ENCODE data around the gene CDH5. TPM values are rescaled to one million over a fixed set of nuclear protein-coding genes. Genes with fewer than 3 reads are reported as not detected.

CDH5 gene
- polyA plus RNA-seq, 1 donor: 20.2 TPM

GRCh38 chr16:66395806-66396555, 29.5 kb downstream of the CDH5 start:
- H3K27me3 ChIP-seq (ENCODE audit: control insufficient read depth, insufficient read depth, low read length): peaks cover 12% of the 10 kb centered on the region
- H3K4me3 ChIP-seq (ENCODE audit: low read length): no peak overlapping the region
- DNase-seq: no peak
- no peak overlapping the region for H3K27ac ChIP-seq (ENCODE audit: low read length)
- no peaks in the 10 kb centered on the region for H3K36me3 ChIP-seq (ENCODE audit: control insufficient read depth, insufficient read depth, low read length)
- WGBS (ENCODE audit: insufficient coverage, low lambda C conversion rate): 80% methylated on average over 1 of the region's 7 CpGs
- no peaks in the 10 kb centered on the region for H3K4me1 ChIP-seq (ENCODE audit: control insufficient read depth, insufficient read depth, low read length)
- no peaks in the 10 kb centered on the region for H3K9me3 ChIP-seq (ENCODE audit: control insufficient read depth, low read depth, low read length)

GRCh38 chr16:66397736-66398433, 31.4 kb downstream of the CDH5 start:
- no CpG with 5 or more reads among the region's 5 CpGs for WGBS (ENCODE audit: insufficient coverage, low lambda C conversion rate)
- Histone ChIP-seq H3K27ac (ENCODE audit: low read length) (no peak overlapping the region), H3K4me3 (ENCODE audit: low read length) (no peak overlapping the region), H3K27me3 (ENCODE audit: control insufficient read depth, insufficient read depth, low read length) (peaks cover 18% of the 10 kb centered on the region), H3K4me1 (ENCODE audit: control insufficient read depth, insufficient read depth, low read length) (no peaks in the 10 kb centered on the region), H3K36me3 (ENCODE audit: control insufficient read depth, insufficient read depth, low read length) (no peaks in the 10 kb centered on the region), H3K9me3 (ENCODE audit: control insufficient read depth, low read depth, low read length) (no peaks in the 10 kb centered on the region)
- no peak for DNase-seq

- Histone ChIP-seq H3K27ac (ENCODE audit: low read length) (no peak overlapping the region), H3K4me1 (ENCODE audit: control insufficient read depth, insufficient read depth, low read length) (no peaks in the 10 kb centered on the region), H3K4me3 (ENCODE audit: low read length) (no peak overlapping the region), H3K36me3 (ENCODE audit: control insufficient read depth, insufficient read depth, low read length) (no peaks in the 10 kb centered on the region), H3K9me3 (ENCODE audit: control insufficient read depth, low read depth, low read length) (no peaks in the 10 kb centered on the region), H3K27me3 (ENCODE audit: control insufficient read depth, insufficient read depth, low read length) (peaks cover 27% of the 10 kb centered on the region)
- WGBS (ENCODE audit: insufficient coverage, low lambda C conversion rate): no CpG with 5 or more reads among the region's 3 CpGs
- no peak for DNase-seq
Measured at GRCh38 chr16:66399031-66399430, 32.5 kb downstream of the CDH5 start.

- Histone ChIP-seq H3K27me3 (ENCODE audit: control insufficient read depth, insufficient read depth, low read length) (peaks cover 27% of the 10 kb centered on the region), H3K36me3 (ENCODE audit: control insufficient read depth, insufficient read depth, low read length) (no peaks in the 10 kb centered on the region), H3K9me3 (ENCODE audit: control insufficient read depth, low read depth, low read length) (no peaks in the 10 kb centered on the region), H3K27ac (ENCODE audit: low read length) (no peak overlapping the region), H3K4me3 (ENCODE audit: low read length) (no peak overlapping the region), H3K4me1 (ENCODE audit: control insufficient read depth, insufficient read depth, low read length) (no peaks in the 10 kb centered on the region)
- WGBS (ENCODE audit: insufficient coverage, low lambda C conversion rate): no CpG with 5 or more reads among the region's 3 CpGs
- no peak for DNase-seq
Measured at GRCh38 chr16:66399930-66400329, 33.4 kb downstream of the CDH5 start.

GRCh38 chr16:66400503-66401380, 34.3 kb downstream of the CDH5 start:
- no peaks in the 10 kb centered on the region for H3K4me1 ChIP-seq (ENCODE audit: control insufficient read depth, insufficient read depth, low read length)
- no peaks in the 10 kb centered on the region for H3K9me3 ChIP-seq (ENCODE audit: control insufficient read depth, low read depth, low read length)
- no CpG with 5 or more reads among the region's 20 CpGs for WGBS (ENCODE audit: insufficient coverage, low lambda C conversion rate)
- DNase-seq: no peak
- H3K27me3 ChIP-seq (ENCODE audit: control insufficient read depth, insufficient read depth, low read length): peaks cover 30% of the 10 kb centered on the region
- H3K27ac ChIP-seq (ENCODE audit: low read length): no peak overlapping the region
- no peaks in the 10 kb centered on the region for H3K36me3 ChIP-seq (ENCODE audit: control insufficient read depth, insufficient read depth, low read length)
- no peak overlapping the region for H3K4me3 ChIP-seq (ENCODE audit: low read length)

GRCh38 chr16:66401610-66402009, 35.1 kb downstream of the CDH5 start:
- no peak for DNase-seq
- H3K4me3 ChIP-seq (ENCODE audit: low read length): no peak overlapping the region
- no CpG with 5 or more reads among the region's 11 CpGs for WGBS (ENCODE audit: insufficient coverage, low lambda C conversion rate)

GRCh38 chr16:66402166-66402565, 35.7 kb downstream of the CDH5 start:
- no CpG with 5 or more reads among the region's 12 CpGs for WGBS (ENCODE audit: insufficient coverage, low lambda C conversion rate)
- peaks cover 41% of the 10 kb centered on the region for H3K27me3 ChIP-seq (ENCODE audit: control insufficient read depth, insufficient read depth, low read length)
- no peaks in the 10 kb centered on the region for H3K9me3 ChIP-seq (ENCODE audit: control insufficient read depth, low read depth, low read length)
- no peak overlapping the region for H3K27ac ChIP-seq (ENCODE audit: low read length)
- H3K4me3 ChIP-seq (ENCODE audit: low read length): no peak overlapping the region
- H3K4me1 ChIP-seq (ENCODE audit: control insufficient read depth, insufficient read depth, low read length): peaks cover 7% of the 10 kb centered on the region
- no peaks in the 10 kb centered on the region for H3K36me3 ChIP-seq (ENCODE audit: control insufficient read depth, insufficient read depth, low read length)
- DNase-seq: no peak

More at GRCh38 chr16:66401610-66402009, 35.1 kb downstream of the CDH5 start:
- Histone ChIP-seq H3K9me3 (ENCODE audit: control insufficient read depth, low read depth, low read length) (no peaks in the 10 kb centered on the region), H3K4me1 (ENCODE audit: control insufficient read depth, insufficient read depth, low read length) (peaks cover 1% of the 10 kb centered on the region), H3K36me3 (ENCODE audit: control insufficient read depth, insufficient read depth, low read length) (no peaks in the 10 kb centered on the region), H3K27me3 (ENCODE audit: control insufficient read depth, insufficient read depth, low read length) (peaks cover 35% of the 10 kb centered on the region), H3K27ac (ENCODE audit: low read length) (no peak overlapping the region)

GRCh38 chr16:66402591-66403230, 36.2 kb downstream of the CDH5 start:
- Histone ChIP-seq H3K4me3 (ENCODE audit: low read length) (no peak overlapping the region), H3K36me3 (ENCODE audit: control insufficient read depth, insufficient read depth, low read length) (no peaks in the 10 kb centered on the region), H3K27ac (ENCODE audit: low read length) (no peak overlapping the region), H3K27me3 (ENCODE audit: control insufficient read depth, insufficient read depth, low read length) (peaks cover 42% of the 10 kb centered on the region), H3K9me3 (ENCODE audit: control insufficient read depth, low read depth, low read length) (no peaks in the 10 kb centered on the region), H3K4me1 (ENCODE audit: control insufficient read depth, insufficient read depth, low read length) (peaks cover 8% of the 10 kb centered on the region)
- WGBS (ENCODE audit: insufficient coverage, low lambda C conversion rate): no CpG with 5 or more reads among the region's 61 CpGs
- DNase-seq: no peak

GRCh38 chr16:66403531-66404145, 37.1 kb downstream of the CDH5 start:
- H3K27ac ChIP-seq (ENCODE audit: low read length): no peak overlapping the region
- no CpG with 5 or more reads among the region's 5 CpGs for WGBS (ENCODE audit: insufficient coverage, low lambda C conversion rate)
- H3K4me1 ChIP-seq (ENCODE audit: control insufficient read depth, insufficient read depth, low read length): peaks cover 8% of the 10 kb centered on the region
- H3K4me3 ChIP-seq (ENCODE audit: low read length): no peak overlapping the region
- H3K27me3 ChIP-seq (ENCODE audit: control insufficient read depth, insufficient read depth, low read length): peaks cover 41% of the 10 kb centered on the region
- no peak for DNase-seq
- no peaks in the 10 kb centered on the region for H3K9me3 ChIP-seq (ENCODE audit: control insufficient read depth, low read depth, low read length)
- no peaks in the 10 kb centered on the region for H3K36me3 ChIP-seq (ENCODE audit: control insufficient read depth, insufficient read depth, low read length)
